ENCODE data around the gene WDR38. TPM values are rescaled to one million over a fixed set of nuclear protein-coding genes. Genes with fewer than 3 reads are reported as not detected.
A peak's percentile ranks its signal among the peaks of the same experiment; 100 is the strongest.

WDR38 gene
- total and polyA plus RNA-seq, 2 of the 13 experiments (the other 11 are each of a cell fraction or from before 2014, with no cell fraction given), result not detected

- TF ChIP-seq ZBTB37 (CRISPR knock-in tag; IDR thresholded peaks at IDR 0.05) (no peak), ZNF687 (CRISPR knock-in tag; IDR thresholded peaks at IDR 0.05) (peak; percentile 45), TSC22D2 (CRISPR knock-in tag; IDR thresholded peaks at IDR 0.05; ENCODE audit: borderline replicate concordance) (no peak), CAMTA2 (CRISPR knock-in tag; IDR thresholded peaks at IDR 0.05; ENCODE audit: borderline replicate concordance) (no peak)
- TF ChIP-seq, protein P1, sequence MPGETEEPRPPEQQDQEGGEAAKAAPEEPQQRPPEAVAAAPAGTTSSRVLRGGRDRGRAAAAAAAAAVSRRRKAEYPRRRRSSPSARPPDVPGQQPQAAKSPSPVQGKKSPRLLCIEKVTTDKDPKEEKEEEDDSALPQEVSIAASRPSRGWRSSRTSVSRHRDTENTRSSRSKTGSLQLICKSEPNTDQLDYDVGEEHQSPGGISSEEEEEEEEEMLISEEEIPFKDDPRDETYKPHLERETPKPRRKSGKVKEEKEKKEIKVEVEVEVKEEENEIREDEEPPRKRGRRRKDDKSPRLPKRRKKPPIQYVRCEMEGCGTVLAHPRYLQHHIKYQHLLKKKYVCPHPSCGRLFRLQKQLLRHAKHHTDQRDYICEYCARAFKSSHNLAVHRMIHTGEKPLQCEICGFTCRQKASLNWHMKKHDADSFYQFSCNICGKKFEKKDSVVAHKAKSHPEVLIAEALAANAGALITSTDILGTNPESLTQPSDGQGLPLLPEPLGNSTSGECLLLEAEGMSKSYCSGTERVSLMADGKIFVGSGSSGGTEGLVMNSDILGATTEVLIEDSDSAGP (CRISPR knock-in tag; IDR thresholded peaks at IDR 0.05; ENCODE audit: borderline replicate concordance), result peak; percentile 35; the same call in 1 of the 2 replicates
- TF ChIP-seq, protein P2, sequence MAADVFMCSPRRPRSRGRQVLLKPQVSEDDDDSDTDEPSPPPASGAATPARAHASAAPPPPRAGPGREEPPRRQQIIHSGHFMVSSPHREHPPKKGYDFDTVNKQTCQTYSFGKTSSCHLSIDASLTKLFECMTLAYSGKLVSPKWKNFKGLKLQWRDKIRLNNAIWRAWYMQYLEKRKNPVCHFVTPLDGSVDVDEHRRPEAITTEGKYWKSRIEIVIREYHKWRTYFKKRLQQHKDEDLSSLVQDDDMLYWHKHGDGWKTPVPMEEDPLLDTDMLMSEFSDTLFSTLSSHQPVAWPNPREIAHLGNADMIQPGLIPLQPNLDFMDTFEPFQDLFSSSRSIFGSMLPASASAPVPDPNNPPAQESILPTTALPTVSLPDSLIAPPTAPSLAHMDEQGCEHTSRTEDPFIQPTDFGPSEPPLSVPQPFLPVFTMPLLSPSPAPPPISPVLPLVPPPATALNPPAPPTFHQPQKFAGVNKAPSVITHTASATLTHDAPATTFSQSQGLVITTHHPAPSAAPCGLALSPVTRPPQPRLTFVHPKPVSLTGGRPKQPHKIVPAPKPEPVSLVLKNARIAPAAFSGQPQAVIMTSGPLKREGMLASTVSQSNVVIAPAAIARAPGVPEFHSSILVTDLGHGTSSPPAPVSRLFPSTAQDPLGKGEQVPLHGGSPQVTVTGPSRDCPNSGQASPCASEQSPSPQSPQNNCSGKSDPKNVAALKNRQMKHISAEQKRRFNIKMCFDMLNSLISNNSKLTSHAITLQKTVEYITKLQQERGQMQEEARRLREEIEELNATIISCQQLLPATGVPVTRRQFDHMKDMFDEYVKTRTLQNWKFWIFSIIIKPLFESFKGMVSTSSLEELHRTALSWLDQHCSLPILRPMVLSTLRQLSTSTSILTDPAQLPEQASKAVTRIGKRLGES (CRISPR knock-in tag; IDR thresholded peaks at IDR 0.05; ENCODE audit: borderline replicate concordance), result no peak
Observed at GRCh38 chr9:124840300-124840833, 12.9 kb upstream of the WDR38 start (continued).
